Inferior parietal cortex (tissue), 1 donor: ENCODE data around the gene UMODL1.
"Not testable (repeated sequence)": the region's sequence is repeated elsewhere in the genome, so short reads cannot be mapped to it uniquely, and the experiment has no call there.

Source experiments
- DNase-seq: peaks from one replicate; pipeline ENCODE4 v3.0.0-alpha.2; 2016; ENCODE audit errors: extremely low spot score

The UMODL1 gene

DNA sequence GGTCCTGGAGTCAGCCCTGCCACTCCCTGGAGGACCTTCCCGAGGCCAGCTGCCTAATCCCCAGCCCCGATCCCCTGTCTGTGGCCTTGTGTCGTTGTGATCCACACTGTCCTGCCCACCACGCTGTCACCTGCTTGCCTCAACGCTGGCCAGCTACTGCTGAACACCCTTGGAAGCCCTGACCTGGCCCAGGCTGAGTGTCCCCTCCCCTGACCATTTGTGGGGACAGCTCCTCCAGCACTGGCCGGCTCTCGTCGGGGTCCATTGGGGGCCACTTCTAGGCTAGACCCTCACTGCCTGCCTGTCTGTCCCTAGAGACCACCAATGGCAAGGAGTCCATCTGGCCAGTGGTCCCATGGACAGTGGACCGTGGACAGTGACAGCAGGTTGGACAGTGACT lies 12.0 kb upstream of the UMODL1 start:
- DNase-seq: no peak

DNA sequence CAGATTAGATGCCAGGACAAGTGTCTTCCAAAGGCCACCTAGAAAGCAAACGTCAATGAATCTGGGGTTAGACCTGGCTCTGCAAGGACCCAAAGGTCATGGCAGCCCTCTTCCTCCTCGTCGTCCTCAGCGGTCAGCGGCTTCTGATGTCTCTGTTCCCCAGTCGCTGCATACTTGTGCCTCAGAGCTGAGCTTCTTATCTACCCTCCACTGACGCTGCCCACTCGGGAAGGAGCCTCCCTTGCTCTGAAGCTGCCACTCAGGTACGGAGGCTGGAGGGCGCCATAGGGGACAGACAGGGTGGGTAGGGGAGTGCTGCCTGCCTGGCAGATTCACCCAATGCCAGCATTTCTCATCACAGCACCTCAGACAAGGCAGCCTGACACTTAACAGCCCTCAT lies 11.4 kb upstream of the UMODL1 start:
- no peak for DNase-seq

DNA sequence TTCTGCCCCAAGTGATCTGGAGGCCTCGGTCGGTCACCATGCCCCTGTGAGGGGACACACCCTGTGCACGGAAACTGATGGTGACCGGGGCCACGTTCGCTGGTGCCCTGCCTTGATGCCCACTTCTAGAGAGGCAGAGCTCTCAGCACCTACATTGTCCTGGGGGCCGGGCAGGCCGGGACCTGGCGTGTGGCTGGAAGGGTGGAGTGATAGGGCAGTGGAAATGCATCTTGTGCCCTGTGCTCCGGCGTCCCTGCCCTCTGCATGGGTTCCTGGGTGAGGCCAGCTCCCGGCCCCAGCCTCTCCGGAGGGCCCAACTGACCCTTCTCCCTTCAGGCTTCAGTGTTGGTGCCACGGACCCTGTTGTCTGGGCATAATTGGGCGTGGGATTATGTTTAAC lies 11.0 kb upstream of the UMODL1 start:
- no peak for DNase-seq

DNA sequence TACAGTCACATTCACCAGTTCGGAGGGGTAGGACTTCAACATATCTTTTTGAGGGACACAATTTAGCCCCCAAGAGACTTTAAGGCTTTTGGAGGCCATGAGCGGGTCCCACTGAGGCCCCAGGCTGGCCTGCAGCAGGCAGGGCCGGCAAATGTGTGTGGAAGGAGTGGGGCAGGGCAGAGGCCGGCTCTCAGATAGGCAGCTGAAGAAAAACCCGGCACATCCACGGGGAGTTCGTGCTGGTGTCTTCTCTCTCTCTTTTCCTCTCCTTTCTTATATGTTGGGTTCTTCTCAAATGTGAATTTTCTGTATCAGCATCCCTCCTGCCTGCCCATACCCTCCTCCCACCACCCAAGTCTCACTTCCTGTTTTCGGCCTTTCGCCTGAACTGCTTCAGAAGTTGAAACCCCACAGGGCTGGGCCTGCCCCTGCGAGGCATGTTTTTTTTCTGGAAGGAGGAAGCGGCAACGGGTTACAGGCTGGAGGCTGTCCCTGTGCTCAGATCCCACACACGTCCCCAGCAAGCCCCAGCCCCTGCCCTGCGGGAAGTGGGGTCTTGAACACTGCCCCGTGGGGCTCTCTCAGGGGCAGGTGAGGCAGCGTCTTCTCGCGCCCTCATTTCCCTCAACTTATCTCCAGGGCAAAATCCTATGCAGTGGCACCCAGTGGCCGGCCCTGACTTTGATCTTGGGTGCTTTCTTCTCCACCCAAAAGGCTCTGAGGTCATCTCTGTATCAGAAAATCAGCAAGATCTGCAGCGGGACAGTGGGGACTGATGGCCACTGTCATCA lies 9.7 kb upstream of the UMODL1 start:
- no peak for DNase-seq

DNA sequence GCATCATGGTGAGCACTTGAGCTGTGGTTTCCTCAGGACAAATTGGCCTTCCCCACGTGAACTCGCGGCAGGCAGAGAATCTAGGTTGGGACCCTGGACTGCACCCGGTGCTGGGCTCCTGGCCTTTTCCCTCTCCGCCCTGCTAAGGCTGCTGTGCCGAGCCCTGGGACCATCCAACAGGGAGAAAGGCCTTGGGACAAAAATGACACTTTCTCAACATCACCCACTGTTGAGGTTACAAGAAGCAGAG lies 9.2 kb upstream of the UMODL1 start:
- DNase-seq: no peak

DNA sequence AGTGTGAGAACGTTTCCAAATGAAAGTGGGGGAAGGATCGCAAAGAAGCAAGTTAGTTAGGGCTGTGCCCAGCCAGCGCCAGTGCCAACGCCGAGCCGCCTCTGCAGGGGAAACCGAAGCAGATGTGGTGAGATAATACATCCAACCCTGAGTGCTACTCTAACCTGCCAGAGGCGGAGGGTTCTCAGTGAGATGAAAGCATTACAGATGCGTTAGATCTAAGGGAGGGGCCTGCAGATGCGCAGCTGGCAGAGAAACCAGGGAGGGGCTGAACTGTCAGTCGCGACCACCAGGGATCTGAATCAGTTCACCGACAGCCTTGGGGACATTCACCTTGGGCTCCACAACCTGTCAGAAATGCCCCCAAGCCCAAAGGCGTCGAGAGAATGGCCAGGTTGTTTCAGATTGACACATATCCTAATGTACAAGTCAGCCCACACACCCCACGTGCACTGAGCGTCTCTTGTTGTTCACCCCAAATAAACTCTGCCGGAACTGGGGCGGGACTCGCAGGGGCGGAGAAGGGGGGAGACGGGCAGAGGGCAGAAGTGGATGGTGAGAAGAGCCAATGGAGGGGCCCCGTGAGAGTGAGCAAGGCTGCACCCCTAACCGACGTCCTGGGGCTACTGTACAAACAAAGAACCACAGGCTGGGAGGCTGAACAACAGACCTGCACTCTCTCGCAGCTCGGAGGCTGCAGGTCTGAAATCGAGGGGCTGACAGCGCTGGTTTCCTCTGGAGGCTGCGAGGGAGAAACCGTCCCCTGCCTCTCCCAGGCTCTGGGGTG lies 8.7 kb upstream of the UMODL1 start:
- no peak for DNase-seq

DNA sequence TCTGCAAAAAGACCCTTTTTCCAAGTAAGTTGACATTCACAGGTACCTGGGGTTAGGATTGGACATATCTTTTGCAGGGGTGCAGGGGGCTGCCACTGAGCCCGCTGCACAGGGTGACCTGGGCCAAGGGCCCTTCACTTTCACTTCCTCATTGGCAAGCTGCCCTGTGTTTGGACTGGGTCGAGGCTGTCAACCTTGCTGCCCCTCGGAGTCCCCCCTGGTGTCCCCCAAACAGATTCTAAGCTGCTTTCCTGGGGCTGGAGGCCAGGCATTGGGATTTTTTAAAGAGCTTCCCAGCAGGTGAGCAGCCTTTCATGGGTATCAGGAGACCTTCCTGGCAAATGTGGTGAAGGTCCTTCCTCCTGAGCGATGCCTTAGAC lies 7.9 kb upstream of the UMODL1 start:
- DNase-seq: no peak

DNA sequence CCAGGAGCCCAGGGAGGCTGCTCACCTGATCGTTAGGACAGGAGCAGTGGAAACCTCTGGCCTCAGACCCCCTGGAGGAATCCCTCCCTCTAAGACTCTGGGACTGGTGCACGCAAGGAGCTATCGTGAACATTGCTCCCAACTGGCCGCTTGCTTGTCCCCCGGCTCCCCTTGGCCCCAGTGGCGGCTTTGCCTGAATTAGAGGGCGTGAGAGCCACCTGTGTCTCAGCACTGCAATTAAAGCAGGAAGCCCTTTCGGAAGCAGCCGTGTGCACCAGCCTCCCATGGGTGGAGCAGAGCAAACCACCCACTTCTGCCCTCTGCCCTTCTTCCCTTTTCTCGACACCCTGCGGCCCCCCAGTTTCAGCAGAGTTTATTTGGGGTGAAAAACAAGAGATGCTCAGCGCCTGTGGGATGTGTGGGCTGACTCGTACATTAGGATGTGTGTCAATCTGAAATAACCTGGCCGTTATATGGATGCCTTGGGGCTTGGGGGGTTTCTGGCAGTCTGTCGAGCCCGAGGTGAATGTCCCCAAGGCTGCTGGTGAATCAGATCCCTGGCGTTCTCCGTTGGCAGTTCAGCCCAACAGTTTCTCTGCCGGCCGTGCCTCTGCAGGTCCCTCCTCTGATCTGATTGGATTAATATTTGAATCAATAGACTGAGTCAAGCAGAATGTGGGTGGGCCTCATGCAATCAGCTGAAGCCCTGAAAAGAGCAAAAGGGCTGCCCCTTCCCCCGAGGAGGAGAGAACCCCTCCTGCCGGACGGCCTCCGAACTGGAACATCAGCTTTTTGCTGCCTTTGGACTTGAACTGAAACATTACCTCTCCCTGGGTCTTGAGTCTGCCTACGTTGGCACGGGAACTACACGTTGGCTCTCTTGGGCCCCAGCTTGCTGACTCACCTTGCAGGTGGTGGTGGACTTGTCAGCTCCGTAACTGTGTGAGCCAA lies 7.3 kb upstream of the UMODL1 start:
- no peak for DNase-seq

DNA sequence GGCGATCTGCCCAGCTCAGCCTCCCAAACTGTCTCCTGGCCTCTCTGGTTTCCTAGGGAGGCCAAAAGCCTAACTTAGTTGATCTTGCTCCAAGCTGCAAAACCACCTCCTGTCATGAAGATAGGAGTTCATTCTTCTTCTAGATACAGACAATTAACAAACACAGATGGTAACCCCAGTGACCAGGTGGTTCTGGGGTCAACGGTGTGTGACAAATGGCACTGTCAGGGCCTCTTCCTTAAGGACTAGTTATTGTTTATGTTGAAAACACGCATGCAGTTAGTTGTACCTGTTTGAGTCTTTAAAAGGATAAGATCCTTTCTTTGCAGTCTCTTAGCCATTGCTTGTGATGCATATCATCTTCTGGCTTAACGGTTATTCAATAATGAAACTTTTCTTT lies 4.6 kb upstream of the UMODL1 start:
- DNase-seq: no peak

DNA sequence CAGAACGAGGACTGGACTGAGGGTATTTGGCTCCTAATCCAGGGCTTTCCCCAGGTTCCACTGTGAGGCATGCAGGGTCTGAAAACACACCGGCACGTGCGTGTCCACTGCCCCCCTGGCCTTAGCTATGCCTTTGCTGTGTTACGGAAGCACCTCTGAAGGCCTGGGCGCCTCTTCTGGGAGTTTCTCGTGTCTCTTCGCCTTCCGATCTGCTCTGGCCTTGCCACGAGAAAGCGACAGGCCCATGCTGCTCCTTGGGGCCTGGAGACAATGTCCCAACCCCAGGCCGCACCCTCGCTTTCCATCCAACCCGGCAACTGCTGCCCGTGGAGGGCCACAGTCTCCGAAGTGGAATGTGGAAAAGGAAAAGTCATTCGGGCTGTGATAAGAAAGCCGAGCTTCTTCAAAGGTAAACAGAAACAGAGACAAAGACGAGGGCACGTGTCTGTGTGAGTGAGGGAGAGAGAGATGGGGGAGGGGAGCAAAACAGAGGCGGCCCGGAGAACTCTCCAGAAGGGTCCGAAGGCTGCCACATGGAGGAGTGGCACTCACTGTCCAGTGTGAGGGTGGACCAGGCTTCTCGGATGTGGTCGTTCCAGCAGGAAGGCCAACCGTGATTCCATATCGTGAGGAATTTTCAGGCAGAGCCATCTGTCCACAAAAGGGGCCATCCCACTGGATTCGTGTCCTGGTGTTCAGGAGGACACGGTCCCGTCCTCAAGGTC lies 3.4 kb upstream of the UMODL1 start:
- no peak for DNase-seq

DNA sequence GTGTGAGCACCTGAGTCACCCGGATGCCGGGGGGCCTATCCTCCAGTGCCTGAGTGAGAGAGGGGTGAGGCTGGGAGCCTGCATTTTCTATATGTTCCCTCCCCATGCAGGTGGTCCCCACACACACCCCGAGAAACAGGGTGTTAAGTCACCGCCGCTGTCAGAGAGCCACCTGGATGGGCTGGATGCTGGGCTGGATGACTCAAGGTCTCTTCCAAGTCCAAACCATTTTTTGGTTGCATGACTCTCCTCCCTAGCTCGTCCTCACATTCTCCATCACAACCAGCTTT lies 2.9 kb upstream of the UMODL1 start:
- no peak for DNase-seq

DNA sequence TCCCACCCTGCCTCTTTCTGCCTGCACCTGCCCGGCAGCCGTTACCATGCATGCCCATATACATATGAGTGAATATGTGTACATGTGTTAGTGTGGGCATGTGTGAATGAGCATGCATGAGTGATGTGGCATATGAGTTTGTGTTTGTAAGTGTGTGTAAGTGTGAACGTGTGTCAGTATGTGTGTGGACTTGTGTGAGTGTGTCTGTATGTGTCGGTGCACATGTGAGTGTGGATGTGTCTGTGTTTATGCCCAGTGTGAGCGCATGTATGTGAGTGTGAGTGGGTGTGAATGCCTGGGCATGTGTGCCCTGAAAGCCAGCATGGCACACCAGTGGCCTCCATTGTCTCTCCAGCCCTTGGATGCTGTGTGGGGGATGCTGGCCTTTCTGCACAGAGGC lies 2.5 kb upstream of the UMODL1 start:
- DNase-seq: no peak

DNA sequence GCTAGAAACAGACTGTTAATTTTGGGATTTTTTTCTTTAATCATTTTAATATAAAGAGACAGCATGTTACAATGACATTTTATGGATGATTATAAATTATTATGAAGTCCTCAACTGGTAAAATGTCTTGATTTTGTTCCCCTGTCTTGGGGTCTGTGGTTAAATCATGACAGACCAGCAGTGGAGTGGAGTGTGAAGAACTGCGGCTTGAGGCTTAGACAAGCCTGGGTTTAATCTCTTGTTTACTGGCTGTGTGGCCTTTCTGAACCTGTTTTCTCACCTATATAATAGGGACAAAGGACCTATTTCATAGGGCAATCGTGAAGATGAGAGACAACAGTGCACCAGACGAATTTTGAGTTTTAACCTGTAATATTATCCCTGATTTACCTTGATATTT lies 1.8 kb upstream of the UMODL1 start:
- DNase-seq: no peak

DNA sequence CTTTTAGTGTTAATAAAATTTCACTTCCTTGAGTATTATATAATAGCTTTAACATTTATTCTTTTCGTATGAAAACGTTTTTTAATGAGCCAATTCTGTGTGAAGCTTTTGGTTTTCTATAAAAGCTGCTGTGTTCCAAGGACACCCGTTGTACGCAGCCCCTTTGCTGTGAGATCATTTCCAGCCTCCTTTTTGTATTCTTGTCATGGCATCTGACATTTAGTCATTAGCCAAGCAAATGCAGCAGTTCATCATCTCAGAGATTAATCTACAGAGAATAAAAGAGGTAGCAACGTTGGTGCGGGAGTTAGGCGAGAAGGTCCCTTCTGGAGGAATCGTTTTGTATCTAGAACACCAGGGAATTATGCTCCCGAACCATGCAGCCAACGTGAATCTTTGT lies 1.3 kb upstream of the UMODL1 start:
- no peak for DNase-seq

DNA sequence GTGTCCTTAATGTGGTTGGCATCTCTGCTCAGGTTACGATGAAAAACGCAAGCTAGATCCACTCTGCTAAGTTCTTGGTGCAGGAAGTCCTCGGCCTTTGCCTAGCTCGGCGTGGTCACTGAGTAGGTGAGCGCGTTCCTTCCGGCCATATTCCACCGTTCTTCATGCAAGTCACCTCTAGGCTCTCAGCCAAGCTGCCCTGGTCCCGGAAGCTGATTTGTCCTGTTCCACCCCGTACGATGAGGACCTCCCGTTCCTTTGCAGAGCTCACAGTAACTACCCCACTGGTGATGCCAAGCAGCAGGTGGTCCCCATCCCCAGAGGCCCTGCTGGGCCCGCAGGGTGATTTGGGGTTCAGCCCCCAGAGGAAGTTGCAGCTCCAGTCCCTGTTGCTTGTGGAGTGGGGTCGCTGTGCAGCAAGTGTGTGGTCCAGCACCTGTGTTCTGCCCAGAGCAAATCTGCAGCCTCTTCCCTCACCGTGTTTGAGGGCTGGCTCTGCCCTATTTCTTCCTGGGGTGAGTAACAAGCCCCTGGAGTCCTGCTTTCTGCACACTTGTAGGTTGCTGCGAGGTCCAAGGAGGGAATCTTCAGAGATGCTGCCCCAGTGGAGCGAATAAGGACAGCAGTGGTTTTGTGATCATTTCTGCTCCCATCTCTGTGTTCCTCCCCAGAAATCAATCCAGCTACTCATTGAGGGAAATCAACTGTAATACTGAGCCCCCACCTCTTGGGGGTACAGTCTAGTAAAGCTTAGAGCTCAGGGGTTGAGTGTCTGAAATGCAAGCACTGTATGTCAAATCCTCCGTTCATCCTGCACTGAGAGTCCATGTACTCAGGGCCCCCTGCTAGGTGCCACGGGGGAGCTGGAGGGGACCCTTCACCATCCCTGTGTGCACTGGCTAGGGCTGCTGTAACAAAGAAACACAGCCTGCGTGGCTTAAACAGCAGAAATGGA lies 2.3 kb downstream of the UMODL1 start:
- DNase-seq: no peak

DNA sequence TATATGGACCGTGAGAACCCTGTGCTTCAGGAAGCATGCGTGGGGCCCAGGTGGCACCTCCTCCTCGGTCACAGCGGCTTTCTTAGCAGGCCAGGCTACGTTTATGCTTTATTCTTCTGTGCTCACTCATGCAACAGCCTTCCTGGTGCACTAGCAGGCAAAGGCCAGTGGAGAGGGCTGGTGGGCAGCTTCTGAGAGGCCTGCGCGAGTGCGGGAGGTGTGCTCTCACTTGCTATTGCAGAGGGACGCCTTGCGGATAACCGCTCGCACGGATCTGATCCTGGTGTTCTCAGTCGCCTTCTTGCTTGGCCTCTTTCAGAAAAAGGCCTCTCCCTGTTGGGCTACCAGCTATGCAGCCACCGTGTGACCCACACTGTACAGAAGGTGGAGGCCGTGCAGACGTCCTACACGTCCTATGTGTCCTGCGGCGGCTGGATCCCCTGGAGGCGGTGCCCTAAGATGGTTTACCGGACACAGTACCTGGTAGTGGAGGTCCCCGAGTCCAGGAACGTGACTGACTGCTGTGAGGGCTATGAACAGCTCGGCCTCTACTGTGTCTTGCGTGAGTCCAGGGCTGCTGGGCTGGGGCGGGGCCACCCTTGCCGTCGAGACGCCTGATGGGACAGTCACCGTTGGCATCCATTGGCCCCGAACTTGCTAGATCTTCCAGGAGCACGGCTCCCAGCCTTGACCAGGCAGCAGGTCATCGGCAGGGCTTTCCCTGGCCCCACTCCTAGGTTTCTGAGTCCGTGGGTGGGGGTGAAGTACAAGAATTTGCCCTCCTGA lies 4.8 kb downstream of the UMODL1 start:
- DNase-seq: no peak

DNA sequence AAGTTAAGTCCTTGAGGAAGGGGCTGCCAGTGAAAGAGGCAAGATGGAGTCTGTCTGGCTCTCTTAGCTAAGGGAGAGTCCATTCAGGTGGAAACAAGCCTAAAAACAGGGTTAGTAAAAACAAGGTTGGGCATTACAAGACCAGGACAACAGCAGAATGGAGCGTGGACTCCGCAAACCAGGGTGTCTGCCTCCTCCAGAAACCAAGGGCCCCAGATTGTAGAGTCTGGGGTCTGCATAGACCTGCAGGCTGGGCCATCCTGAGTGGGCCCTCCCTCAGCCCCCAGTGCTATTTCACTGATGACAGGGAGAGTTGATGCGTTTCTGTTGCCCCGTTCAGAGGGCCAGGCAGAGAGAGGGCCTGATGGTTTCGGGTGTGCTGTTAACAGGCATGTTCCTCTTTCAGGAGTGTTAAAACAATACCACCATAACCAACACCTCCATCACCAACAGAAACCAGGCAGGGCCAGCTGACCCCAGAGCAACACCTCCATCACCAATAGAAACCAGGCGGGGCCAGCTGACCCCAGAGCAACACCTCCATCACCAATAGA lies 6.6 kb downstream of the UMODL1 start:
- DNase-seq: not testable (repeated sequence)

DNA sequence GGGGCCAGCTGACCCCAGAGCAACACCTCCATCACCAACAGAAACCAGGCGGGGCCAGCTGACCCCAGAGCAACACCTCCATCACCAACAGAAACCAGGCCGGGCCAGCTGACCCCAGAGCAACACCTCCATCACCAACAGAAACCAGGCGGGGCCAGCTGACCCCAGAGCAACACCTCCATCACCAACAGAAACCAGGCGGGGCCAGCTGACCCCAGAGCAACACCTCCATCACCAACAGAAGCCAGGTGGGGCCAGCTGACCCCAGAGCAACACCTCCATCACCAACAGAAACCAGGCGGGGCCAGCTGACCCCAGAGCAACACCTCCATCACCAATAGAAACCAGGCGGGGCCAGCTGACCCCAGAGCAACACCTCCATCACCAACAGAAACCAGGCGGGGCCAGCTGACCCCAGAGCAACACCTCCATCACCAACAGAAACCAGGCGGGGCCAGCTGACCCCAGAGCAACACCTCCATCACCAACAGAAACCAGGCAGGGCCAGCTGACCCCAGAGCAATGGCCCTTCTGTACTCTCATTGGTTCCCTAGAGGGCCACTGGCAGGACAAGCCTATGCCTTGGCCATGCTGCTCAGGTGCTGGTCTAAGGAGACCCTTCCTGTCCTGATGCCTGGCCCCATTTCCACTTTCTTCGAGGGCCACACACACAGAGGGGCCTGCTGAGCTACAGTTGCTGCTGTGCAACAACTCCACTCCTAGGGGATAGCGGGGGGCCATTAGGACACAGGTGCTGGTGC lies 7.3 kb downstream of the UMODL1 start:
- not testable (repeated sequence) for DNase-seq
